Measurements from ENCODE around the gene COMT. TPM values are rescaled to one million over a fixed set of nuclear protein-coding genes. Genes with fewer than 3 reads are reported as not detected.
"Not testable (repeated sequence)": the region's sequence is repeated elsewhere in the genome, so short reads cannot be mapped to it uniquely, and the experiment has no call there.

The COMT gene
- total and polyA plus RNA-seq, 2 donors from 2014 or later: 118 to 244 TPM

GRCh38 chr22:19931514-19931913, 10.1 kb upstream of the COMT start:
- Histone ChIP-seq H3K27me3 (ENCODE audit: control insufficient read depth, insufficient read depth, low read length) (no peaks in the 10 kb centered on the region), H3K9ac (ENCODE audit: low read length in 3 of 3) (no peak overlapping the region), H3K36me3 (ENCODE audit: control insufficient read depth in 2 of 3, insufficient read depth in 3 of 3, low read length in 3 of 3) (no peaks in the 10 kb centered on the region), H3K4me1 (ENCODE audit: control insufficient read depth in 2 of 3, insufficient read depth in 2 of 3, low read depth in 1 of 3, low read length in 3 of 3) (no peaks in the 10 kb centered on the region), H3K4me3 (ENCODE audit: low read length in 3 of 3) (no peak overlapping the region), H3K27ac (ENCODE audit: low read depth in 2 of 2, low read length in 2 of 2) (no peak overlapping the region), H3K9me3 (ENCODE audit: control insufficient read depth in 2 of 3, insufficient read depth in 1 of 3, low read length in 3 of 3) (no peaks in the 10 kb centered on the region)
- DNase-seq: no peak
- intact Hi-C loops (cut with DNase I): no loop called here
- no peak for TF ChIP-seq CTCF (IDR thresholded peaks at IDR 0.05; ENCODE audit: borderline replicate concordance, extremely low read depth, insufficient read depth)
- FAIRE-seq: no peak

DNA sequence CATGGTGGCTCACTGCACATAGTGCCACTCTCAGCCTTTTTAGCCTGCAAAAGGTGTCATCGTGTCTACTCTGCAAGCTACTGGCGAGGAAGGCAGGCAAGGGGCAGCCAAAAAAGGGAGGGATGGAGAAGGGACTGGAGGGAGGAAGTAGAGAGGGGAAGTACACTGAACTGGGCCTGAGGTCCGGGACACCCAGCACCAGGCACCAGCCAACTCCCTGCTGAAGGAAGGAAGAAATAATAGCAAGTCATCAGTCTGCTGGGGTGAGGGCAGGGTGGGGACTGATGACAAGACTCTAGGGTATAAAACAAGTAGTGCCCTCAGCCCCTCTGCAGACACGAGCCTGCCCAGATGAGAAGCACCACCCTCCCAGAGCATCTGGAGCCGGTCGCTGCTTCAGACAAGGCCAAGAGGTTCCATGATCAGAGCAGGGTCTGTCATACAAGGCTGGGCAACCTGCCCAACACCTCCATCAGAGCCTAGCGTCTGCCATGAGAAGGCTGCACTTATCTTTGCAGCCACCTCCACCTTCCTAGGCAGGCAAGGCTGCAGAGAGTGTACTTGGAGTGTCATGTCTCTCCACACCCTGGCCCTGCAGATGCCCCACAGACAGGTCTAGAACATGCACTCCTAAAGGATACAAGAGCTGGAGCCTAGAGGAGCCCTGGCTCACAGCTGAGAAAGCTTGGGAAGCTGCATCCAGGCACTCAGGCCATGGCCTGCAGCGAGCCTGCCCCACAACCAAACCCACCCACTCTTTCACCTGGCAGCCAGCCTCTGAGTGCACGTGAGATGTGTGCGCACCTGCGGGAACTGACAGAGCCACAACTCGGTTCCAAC, 9.0 kb upstream of the COMT start:
- Histone ChIP-seq H3K36me3 (ENCODE audit: control insufficient read depth in 2 of 3, insufficient read depth in 3 of 3, low read length in 3 of 3) (no peaks in the 10 kb centered on the region), H3K4me3 (ENCODE audit: low read length in 3 of 3) (no peak overlapping the region), H3K9me3 (ENCODE audit: control insufficient read depth in 2 of 3, insufficient read depth in 1 of 3, low read length in 3 of 3) (no peaks in the 10 kb centered on the region), H3K27me3 (ENCODE audit: control insufficient read depth, insufficient read depth, low read length) (no peaks in the 10 kb centered on the region), H3K27ac (ENCODE audit: low read depth in 2 of 2, low read length in 2 of 2) (no peak overlapping the region), H3K9ac (ENCODE audit: low read length in 3 of 3) (no peak overlapping the region), H3K4me1 (ENCODE audit: control insufficient read depth in 2 of 3, insufficient read depth in 2 of 3, low read depth in 1 of 3, low read length in 3 of 3) (no peaks in the 10 kb centered on the region)
- FAIRE-seq (no peak), DNase-seq (no peak)
- TF ChIP-seq CTCF (IDR thresholded peaks at IDR 0.05; ENCODE audit: borderline replicate concordance, extremely low read depth, insufficient read depth): no peak
- intact Hi-C loops (cut with DNase I): no loop called here

DNA sequence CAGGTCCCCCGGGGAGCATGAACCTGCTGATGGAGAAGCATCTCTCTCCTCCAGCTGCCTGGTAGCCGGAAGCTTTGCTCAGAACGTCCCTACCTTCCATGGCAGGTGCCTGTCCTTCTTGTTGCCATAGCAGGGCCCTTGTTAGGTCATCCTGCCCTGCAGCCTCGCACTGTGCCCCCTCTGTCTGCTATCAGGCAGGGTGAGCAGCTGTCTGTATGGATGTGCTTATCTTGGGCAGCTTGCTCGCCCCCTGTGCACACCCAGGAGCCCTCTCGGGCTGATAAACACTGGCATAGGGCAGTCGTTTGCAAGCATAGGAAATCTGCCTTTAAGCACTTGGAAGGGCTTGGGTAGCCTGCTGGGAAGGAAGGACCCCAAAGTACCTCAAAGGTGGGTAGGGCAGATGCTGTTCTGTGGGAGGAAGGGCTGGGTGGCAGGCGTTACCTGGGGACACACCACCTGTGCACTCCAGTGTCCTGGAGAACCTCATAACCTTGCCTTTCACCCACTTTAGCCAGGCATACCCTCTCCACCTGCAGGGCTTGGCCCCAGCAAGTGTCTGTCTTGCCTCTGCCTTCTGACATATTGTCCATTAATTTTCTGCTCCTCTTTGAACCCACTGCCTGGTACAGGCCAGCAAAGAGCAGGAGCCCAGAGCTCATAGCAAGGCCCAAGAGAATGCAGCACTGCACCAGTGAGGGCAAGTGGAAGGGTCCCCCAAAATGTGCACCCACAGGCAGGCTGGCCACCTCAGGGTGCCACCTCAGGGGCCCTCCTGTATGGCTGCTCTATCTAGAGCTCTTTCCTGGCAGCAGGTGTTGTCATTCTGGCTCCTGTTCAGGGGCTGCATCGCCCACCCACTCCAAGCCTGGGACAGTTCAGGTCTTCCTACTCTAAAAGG, 8.0 kb upstream of the COMT start:
- Histone ChIP-seq H3K4me3 (ENCODE audit: low read length in 3 of 3) (no peak overlapping the region), H3K27me3 (ENCODE audit: control insufficient read depth, insufficient read depth, low read length) (no peaks in the 10 kb centered on the region), H3K4me1 (ENCODE audit: control insufficient read depth in 2 of 3, insufficient read depth in 2 of 3, low read depth in 1 of 3, low read length in 3 of 3) (no peaks in the 10 kb centered on the region), H3K9me3 (ENCODE audit: control insufficient read depth in 2 of 3, insufficient read depth in 1 of 3, low read length in 3 of 3) (no peaks in the 10 kb centered on the region), H3K36me3 (ENCODE audit: control insufficient read depth in 2 of 3, insufficient read depth in 3 of 3, low read length in 3 of 3) (no peaks in the 10 kb centered on the region), H3K9ac (ENCODE audit: low read length in 3 of 3) (no peak overlapping the region), H3K27ac (ENCODE audit: low read depth in 2 of 2, low read length in 2 of 2) (no peak overlapping the region)
- intact Hi-C loops (cut with DNase I): no loop called here
- no peak for TF ChIP-seq CTCF (IDR thresholded peaks at IDR 0.05; ENCODE audit: borderline replicate concordance, extremely low read depth, insufficient read depth)
- no peak for DNase-seq
- FAIRE-seq: no peak

DNA sequence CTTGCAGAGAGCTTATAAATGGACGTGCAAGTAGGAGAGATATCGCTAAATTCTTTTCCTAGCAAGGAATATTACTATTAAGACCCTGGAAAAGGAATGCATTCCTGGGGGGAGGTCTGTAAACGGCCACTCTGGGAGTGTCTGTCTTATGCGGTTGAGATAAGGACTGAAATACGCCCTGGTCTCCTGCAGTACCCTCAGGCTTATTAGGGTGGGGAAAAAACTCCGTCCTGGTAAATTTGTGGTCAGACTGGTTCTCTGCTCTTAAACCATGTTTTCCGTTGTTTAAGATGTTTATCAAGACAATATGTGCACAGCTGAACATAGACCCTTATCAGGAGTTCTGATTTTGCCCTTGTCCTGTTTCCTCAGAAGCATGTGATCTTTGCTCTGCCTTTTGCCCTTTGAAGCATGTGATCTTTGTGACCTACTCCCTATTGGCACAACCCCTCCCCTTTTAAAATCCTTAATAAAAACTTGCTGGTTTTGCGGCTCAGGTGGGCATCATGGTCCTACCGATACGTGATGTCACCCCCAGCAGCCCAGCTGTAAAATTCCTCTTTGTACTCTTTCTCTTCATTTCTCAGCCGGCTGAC, 6.4 kb upstream of the COMT start:
- H3K27me3 ChIP-seq (ENCODE audit: control insufficient read depth, insufficient read depth, low read length); H3K9me3 ChIP-seq (ENCODE audit: control insufficient read depth in 2 of 3, insufficient read depth in 1 of 3, low read length in 3 of 3); intact Hi-C loops (cut with DNase I): not testable (repeated sequence)

More for the DNA sequence above, 6.4 kb upstream of the COMT start:
- DNase-seq; H3K4me1 ChIP-seq (ENCODE audit: control insufficient read depth in 2 of 3, insufficient read depth in 2 of 3, low read depth in 1 of 3, low read length in 3 of 3); H3K27ac ChIP-seq (ENCODE audit: low read depth in 2 of 2, low read length in 2 of 2); H3K4me3 ChIP-seq (ENCODE audit: low read length in 3 of 3); H3K9ac ChIP-seq (ENCODE audit: low read length in 3 of 3); H3K36me3 ChIP-seq (ENCODE audit: control insufficient read depth in 2 of 3, insufficient read depth in 3 of 3, low read length in 3 of 3); FAIRE-seq: not testable (repeated sequence)
